COLO668 (cell line): ENCODE measurements around the gene DNAJB5.
"Not testable (repeated sequence)": the region's sequence is repeated elsewhere in the genome, so short reads cannot be mapped to it uniquely, and the experiment has no call there.

Experiments
- DNase-seq: peaks from one replicate; lab custom pipeline; 2025; ENCODE audit not compliant: unreplicated experiment; lab: John Stamatoyannopoulos, UW

The DNAJB5 gene

GRCh38 chr9:34998266-34998665 is 8.7 kb downstream of the DNAJB5 start:
- DNase-seq = no peak

- no peak for DNase-seq
These were observed 10.0 kb downstream of the DNAJB5 start for GRCh38 chr9:34999576-34999975.

- DNase-seq = no peak
These were observed 11.2 kb downstream of the DNAJB5 start for GRCh38 chr9:35000535-35001284.

- DNase-seq = no peak
These were observed 11.7 kb downstream of the DNAJB5 start for GRCh38 chr9:35001285-35001677.

- DNase-seq = no peak
These were observed 12.4 kb downstream of the DNAJB5 start for GRCh38 chr9:35001803-35002502.

- DNase-seq = no peak
These were observed 13.1 kb downstream of the DNAJB5 start for GRCh38 chr9:35002623-35003022.

GRCh38 chr9:35004299-35004698 is 14.8 kb downstream of the DNAJB5 start:
- not testable (repeated sequence) for DNase-seq

- no peak for DNase-seq
These were observed 20.9 kb downstream of the DNAJB5 start for GRCh38 chr9:35010351-35010958.

- DNase-seq = no peak
These were observed 25.0 kb downstream of the DNAJB5 start for GRCh38 chr9:35014517-35014916.

- DNase-seq = not testable (repeated sequence)
These were observed 33.9 kb downstream of the DNAJB5 start for GRCh38 chr9:35023443-35023842.

- no peak for DNase-seq
These were observed 37.1 kb downstream of the DNAJB5 start for GRCh38 chr9:35026671-35027070.

GRCh38 chr9:35027374-35027773 is 37.8 kb downstream of the DNAJB5 start:
- DNase-seq = no peak

GRCh38 chr9:35027860-35028259 is 38.3 kb downstream of the DNAJB5 start:
- DNase-seq = no peak

GRCh38 chr9:35028341-35028740 is 38.8 kb downstream of the DNAJB5 start:
- no peak for DNase-seq

GRCh38 chr9:35029241-35029640 is 39.7 kb downstream of the DNAJB5 start:
- DNase-seq = no peak

GRCh38 chr9:35029852-35030251 is 40.3 kb downstream of the DNAJB5 start:
- no peak for DNase-seq

GRCh38 chr9:35033101-35033500 is 43.6 kb downstream of the DNAJB5 start:
- DNase-seq = no peak

- DNase-seq = no peak
These were observed 46.5 kb downstream of the DNAJB5 start for GRCh38 chr9:35035851-35036701.

GRCh38 chr9:35042081-35042604 is 52.6 kb downstream of the DNAJB5 start:
- no peak for DNase-seq

GRCh38 chr9:35042891-35043545 is 53.5 kb downstream of the DNAJB5 start:
- DNase-seq = no peak
